GM21723 (cell line): ENCODE results near the gene FAM200A.
"Not testable (repeated sequence)": the region's sequence is repeated elsewhere in the genome, so short reads cannot be mapped to it uniquely, and the experiment has no call there.

ENCODE experiments used
- ATAC-seq: cut with Tn5 transposase; IDR thresholded peaks from one replicate; pipeline ENCODE4 v1.9.1; 2021; ENCODE audit warnings: mild to moderate bottlenecking, moderate library complexity; ENCODE audit not compliant: unreplicated experiment

The FAM200A gene

GRCh38 chr7:99551767-99552463, at the start of gene FAM200A:
Gene FAM200A (minus strand): TSS chr7:99552114. CDS start chr7:99548407, 3,707 bp downstream.
- ATAC-seq: peak; percentile 98

GRCh38 chr7:99599836-99600235, 47.9 kb upstream of the FAM200A start:
- ATAC-seq: no peak

- ATAC-seq: no peak
Observed at GRCh38 chr7:99597762-99598501, 46.0 kb upstream of the FAM200A start, which contains the start of gene TMEM225B. Gene TMEM225B (plus strand): TSS chr7:99598267. CDS start chr7:99604389, 6,122 bp downstream.

GRCh38 chr7:99596408-99596955, 44.6 kb upstream of the FAM200A start:
- ATAC-seq: no peak

- ATAC-seq: no peak
Observed at GRCh38 chr7:99594948-99595745, 43.2 kb upstream of the FAM200A start.

GRCh38 chr7:99588868-99589267, 37.0 kb upstream of the FAM200A start:
- ATAC-seq: no peak

GRCh38 chr7:99580778-99581332, 28.9 kb upstream of the FAM200A start:
- ATAC-seq: not testable (repeated sequence)

- no peak for ATAC-seq
Observed at GRCh38 chr7:99579956-99580777, 28.3 kb upstream of the FAM200A start.

GRCh38 chr7:99579281-99579955, 27.5 kb upstream of the FAM200A start:
- ATAC-seq: no peak

- no peak for ATAC-seq
Observed at GRCh38 chr7:99576251-99576650, 24.3 kb upstream of the FAM200A start.

- no peak for ATAC-seq
Observed at GRCh38 chr7:99573257-99573656, 21.3 kb upstream of the FAM200A start.

- no peak for ATAC-seq
Observed at GRCh38 chr7:99571768-99572167, 19.9 kb upstream of the FAM200A start.

GRCh38 chr7:99568770-99569169, 16.9 kb upstream of the FAM200A start:
- ATAC-seq: not testable (repeated sequence)

- no peak for ATAC-seq
Observed at GRCh38 chr7:99563650-99564049, 11.7 kb upstream of the FAM200A start.

- ATAC-seq: no peak
Observed at GRCh38 chr7:99562832-99563231, 10.9 kb upstream of the FAM200A start.

- ATAC-seq: no peak
Observed at GRCh38 chr7:99562114-99562784, 10.3 kb upstream of the FAM200A start.

GRCh38 chr7:99561737-99562051, 9.8 kb upstream of the FAM200A start:
- no peak for ATAC-seq

- no peak for ATAC-seq
Observed at GRCh38 chr7:99560834-99561736, 9.2 kb upstream of the FAM200A start.
